Fibroblast of the conjunctiva (primary cell): ENCODE results near the gene PKNOX2.

Experiments
- DNase-seq: peaks from one replicate; pipeline ENCODE4 v3.0.0-alpha.2; 2010; ENCODE audit warnings: low read depth

PKNOX2 gene

GRCh38 chr11:125412509-125412908 lies 248.0 kb downstream of the PKNOX2 start:
- no peak for DNase-seq

DNA sequence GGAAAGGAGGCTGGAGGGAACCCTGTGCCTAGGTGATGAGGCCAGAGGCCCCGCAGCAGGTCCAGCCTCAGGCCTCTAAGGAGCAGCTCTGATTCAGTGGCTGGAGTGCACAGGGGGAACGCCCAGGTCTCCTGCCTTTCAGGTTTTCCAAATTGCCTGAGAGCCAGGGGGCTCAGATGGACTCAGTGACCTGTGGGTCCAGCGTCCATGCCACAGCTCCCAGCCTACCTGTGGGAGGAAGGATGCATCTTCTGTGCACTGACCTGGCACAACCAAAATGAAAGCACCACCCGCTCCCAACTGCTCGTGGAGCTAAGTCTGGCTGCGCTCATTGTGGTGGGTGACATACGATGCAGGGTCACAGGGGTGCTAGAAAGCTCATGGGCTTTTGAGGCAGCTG lies 248.7 kb downstream of the PKNOX2 start:
- DNase-seq, result no peak

DNA sequence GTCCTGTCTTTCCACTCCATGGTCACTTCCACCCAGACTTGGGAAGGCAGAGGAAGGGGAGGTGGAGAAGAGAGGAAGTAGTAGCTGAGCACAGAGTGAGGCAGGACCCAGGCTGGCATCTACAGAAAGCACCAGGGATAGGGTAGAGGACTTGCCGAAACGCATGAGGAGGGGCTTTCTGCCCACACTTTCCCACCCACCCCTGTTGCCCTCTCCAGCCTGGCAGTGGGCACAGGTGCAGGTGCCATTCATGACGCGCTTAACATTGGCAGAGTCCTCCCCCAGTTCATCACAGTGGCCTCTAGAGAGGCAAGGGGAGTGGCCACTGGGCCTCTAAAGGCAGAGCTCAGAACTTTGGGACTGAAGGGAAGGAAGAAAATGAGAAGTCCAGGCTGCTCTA lies 249.6 kb downstream of the PKNOX2 start:
- no peak for DNase-seq

- DNase-seq, result no peak
Observed at GRCh38 chr11:125416981-125417935, 252.7 kb downstream of the PKNOX2 start.

DNA sequence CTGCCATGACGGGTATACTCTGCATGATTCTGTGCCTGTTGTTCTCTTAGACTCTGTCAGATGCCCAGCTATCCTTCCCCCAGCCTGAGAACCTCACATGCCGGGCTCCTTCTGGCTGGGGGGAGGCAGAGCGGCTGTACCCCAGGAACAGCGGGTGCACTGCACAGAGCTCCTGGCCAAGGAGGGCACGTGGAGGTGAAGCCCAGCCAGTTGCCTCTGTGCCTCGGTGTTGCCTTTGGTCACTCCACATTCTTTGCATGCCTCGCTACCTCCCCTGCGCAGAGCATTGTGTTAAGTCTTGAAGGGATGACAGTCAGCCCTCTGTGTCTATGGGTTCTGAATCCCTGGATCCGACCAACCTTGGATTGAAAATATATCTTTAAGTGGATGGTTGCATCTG lies 253.8 kb downstream of the PKNOX2 start:
- no peak for DNase-seq

GRCh38 chr11:125422681-125423080 lies 258.1 kb downstream of the PKNOX2 start:
- DNase-seq, result no peak

- no peak for DNase-seq
Observed at GRCh38 chr11:125423247-125423849, 258.8 kb downstream of the PKNOX2 start.

GRCh38 chr11:125425601-125426000 lies 261.1 kb downstream of the PKNOX2 start:
- DNase-seq, result no peak

- no peak for DNase-seq
Observed at GRCh38 chr11:125426818-125427528, 262.4 kb downstream of the PKNOX2 start.

- DNase-seq, result no peak
Observed at GRCh38 chr11:125428486-125429173, 264.1 kb downstream of the PKNOX2 start.

GRCh38 chr11:125429174-125429707 lies 264.7 kb downstream of the PKNOX2 start:
- DNase-seq, result peak; percentile 28

DNA sequence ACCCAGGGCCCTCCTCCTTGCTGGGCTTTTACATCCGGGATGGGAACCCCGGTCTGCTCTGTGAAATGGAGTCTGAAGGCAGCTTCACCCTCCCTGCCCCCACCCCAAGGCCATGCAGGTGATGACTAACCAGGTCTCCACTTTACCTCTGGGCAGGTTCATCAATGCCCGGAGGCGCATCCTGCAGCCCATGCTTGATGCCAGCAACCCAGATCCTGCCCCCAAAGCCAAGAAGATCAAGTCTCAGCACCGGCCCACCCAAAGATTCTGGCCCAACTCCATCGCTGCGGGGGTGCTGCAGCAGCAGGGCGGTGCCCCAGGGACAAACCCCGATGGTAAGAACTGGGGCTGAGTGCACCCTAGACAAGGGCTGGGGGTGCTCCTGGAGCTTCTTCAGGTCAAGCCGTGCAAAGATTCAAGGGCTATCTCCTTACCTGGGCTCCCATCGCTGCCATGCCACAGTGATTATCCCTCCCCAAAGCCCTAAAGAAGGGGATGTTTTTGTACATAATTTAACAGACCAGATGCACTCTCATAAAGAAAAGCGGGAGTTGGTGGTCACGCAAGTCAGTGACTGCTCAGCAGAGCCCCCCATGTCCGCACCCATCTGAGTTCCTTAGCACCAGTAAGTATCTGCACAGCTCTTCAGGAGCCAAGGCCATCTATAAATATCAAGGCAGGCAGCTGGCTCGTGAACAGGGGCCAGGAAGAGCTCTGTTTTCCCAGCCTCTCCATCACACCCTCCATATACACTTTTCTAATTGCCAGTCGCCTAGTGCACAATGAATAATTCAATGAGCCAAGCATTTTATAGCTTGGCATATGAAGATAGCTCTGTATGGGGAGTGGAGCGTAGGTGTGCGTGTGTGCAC lies 265.5 kb downstream of the PKNOX2 start:
- DNase-seq, result no peak

DNA sequence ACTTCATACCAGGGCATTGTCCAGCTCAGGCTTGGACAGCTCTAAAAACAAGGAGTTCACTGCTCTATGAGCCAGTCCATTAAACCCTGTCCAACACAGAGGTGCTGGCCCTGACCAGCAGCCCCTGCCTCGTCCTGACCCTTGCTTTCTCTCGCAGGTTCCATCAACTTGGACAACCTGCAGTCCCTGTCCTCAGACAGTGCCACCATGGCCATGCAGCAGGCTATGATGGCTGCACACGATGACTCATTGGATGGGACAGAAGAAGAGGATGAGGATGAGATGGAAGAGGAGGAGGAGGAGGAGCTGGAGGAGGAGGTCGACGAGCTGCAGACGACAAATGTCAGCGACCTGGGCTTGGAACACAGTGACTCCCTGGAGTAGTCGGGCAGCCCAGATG lies 266.5 kb downstream of the PKNOX2 start:
- no peak for DNase-seq

- no peak for DNase-seq
Observed at GRCh38 chr11:125431481-125431880, 266.9 kb downstream of the PKNOX2 start.

- peak; percentile 24 for DNase-seq
Observed at GRCh38 chr11:125433454-125434121, 269.0 kb downstream of the PKNOX2 start.

- no peak for DNase-seq
Observed at GRCh38 chr11:125435461-125436238, 271.1 kb downstream of the PKNOX2 start.

GRCh38 chr11:125441648-125442410 lies 277.3 kb downstream of the PKNOX2 start:
- DNase-seq, result no peak

DNA sequence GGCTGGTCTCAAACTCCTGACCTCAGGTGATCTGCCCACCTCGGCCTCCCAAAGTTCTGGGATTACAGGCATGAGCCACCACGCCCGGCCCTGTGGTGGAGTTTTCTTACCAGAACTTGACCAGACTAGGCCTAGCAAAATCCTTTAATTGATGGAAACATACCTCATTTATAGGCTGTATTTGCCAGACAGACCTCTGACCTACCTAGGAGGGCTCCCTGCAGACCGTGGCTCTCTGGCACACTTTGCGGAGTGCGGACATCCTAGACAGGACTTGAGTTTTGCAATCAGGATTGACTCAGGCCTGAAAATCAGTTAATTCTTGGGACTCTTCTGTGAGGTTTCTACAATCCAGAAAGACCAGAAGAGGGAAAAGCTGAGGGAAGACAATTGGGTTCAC lies 278.4 kb downstream of the PKNOX2 start:
- DNase-seq, result no peak
